Prostate gland (tissue), 2 donors: Measurements from ENCODE around the gene KDM4D.

Experiments
- CTCF ChIP-seq, 4 experiments: fragments of 200-600 bp in 2 of 4; fragments of 450-650 bp in 2 of 4; sonication (generic) in 2 of 4; IDR thresholded peaks; 1 replicate in 3 of 4; 2 replicates in 1 of 4; pipeline ENCODE4 v1.5.1; 2016 to 2019; ENCODE audit warnings: antibody characterized with exemption in 4 of 4, mild to moderate bottlenecking in 2 of 4, moderate library complexity in 2 of 4
- POLR2A ChIP-seq: fragments of 450-650 bp; IDR thresholded peaks from one replicate; pipeline ENCODE4 v1.6.1; 2016; ENCODE audit warnings: antibody characterized with exemption, mild to moderate bottlenecking

- TF ChIP-seq CTCF (IDR thresholded peaks at IDR 0.05) (no peak), POLR2A (no peak)
These were observed 39.1 kb upstream of the KDM4D start for GRCh38 chr11:94934362-94934761.
